ENCODE measurements around the gene RNF144A.

Gene RNF144A

GRCh38 chr2:7031547-7032245 lies 114.5 kb downstream of the RNF144A start:
- no peak overlapping the region for H3K4me3 ChIP-seq (ENCODE audit: low read depth, low read length)
- H3K27me3 ChIP-seq (replicated peaks) = no peaks in the 10 kb centered on the region
- TF ChIP-seq CTCF (IDR thresholded peaks at IDR 0.05; ENCODE audit: low read depth, low read length, missing control alignments) = no peak
- no peaks in the 10 kb centered on the region for H3K36me3 ChIP-seq (replicated peaks)
- in situ Hi-C loops (cut with HindIII; ENCODE audit: low pct_ligation_motif_present, low sequenced_read_pairs) = no loop called here
- no peak overlapping the region for H3K27ac ChIP-seq
- DNase-seq = peak; percentile 24

GRCh38 chr2:7032371-7032770 lies 115.2 kb downstream of the RNF144A start:
- Histone ChIP-seq H3K4me3 (ENCODE audit: low read depth, low read length) (no peak overlapping the region), H3K27ac (no peak overlapping the region), H3K27me3 (replicated peaks) (no peaks in the 10 kb centered on the region), H3K36me3 (replicated peaks) (no peaks in the 10 kb centered on the region)
- in situ Hi-C loops (cut with HindIII; ENCODE audit: low pct_ligation_motif_present, low sequenced_read_pairs) = no loop called here
- no peak for TF ChIP-seq CTCF (IDR thresholded peaks at IDR 0.05; ENCODE audit: low read depth, low read length, missing control alignments)
- DNase-seq = no peak

- in situ Hi-C loops (cut with HindIII; ENCODE audit: low pct_ligation_motif_present, low sequenced_read_pairs) = no loop called here
- Histone ChIP-seq H3K36me3 (replicated peaks) (no peaks in the 10 kb centered on the region), H3K4me3 (ENCODE audit: low read depth, low read length) (no peak overlapping the region), H3K27ac (no peak overlapping the region), H3K27me3 (replicated peaks) (no peaks in the 10 kb centered on the region)
- no peak for TF ChIP-seq CTCF (IDR thresholded peaks at IDR 0.05; ENCODE audit: low read depth, low read length, missing control alignments)
- DNase-seq = no peak
Measured at GRCh38 chr2:7033136-7033960, 116.1 kb downstream of the RNF144A start.

- peak; percentile 50 for TF ChIP-seq CTCF (IDR thresholded peaks at IDR 0.05; ENCODE audit: low read depth, low read length, missing control alignments)
- H3K27ac ChIP-seq = no peak overlapping the region
- DNase-seq = peak; percentile 15
- no peaks in the 10 kb centered on the region for H3K27me3 ChIP-seq (replicated peaks)
- in situ Hi-C loops (cut with HindIII; ENCODE audit: low pct_ligation_motif_present, low sequenced_read_pairs) = no loop called here
- no peak overlapping the region for H3K4me3 ChIP-seq (ENCODE audit: low read depth, low read length)
- H3K36me3 ChIP-seq (replicated peaks) = no peaks in the 10 kb centered on the region
Measured at GRCh38 chr2:7034303-7034702, 117.1 kb downstream of the RNF144A start.

- H3K4me3 ChIP-seq (ENCODE audit: low read depth, low read length) = no peak overlapping the region
- DNase-seq = no peak
- no peaks in the 10 kb centered on the region for H3K36me3 ChIP-seq (replicated peaks)
- H3K27ac ChIP-seq = no peak overlapping the region
- in situ Hi-C loops (cut with HindIII; ENCODE audit: low pct_ligation_motif_present, low sequenced_read_pairs) = no loop called here
- TF ChIP-seq CTCF (IDR thresholded peaks at IDR 0.05; ENCODE audit: low read depth, low read length, missing control alignments) = no peak
- no peaks in the 10 kb centered on the region for H3K27me3 ChIP-seq (replicated peaks)
Measured at GRCh38 chr2:7035884-7036283, 118.7 kb downstream of the RNF144A start.
